ENCODE measurements around the gene C7orf33.

The C7orf33 gene

DNA sequence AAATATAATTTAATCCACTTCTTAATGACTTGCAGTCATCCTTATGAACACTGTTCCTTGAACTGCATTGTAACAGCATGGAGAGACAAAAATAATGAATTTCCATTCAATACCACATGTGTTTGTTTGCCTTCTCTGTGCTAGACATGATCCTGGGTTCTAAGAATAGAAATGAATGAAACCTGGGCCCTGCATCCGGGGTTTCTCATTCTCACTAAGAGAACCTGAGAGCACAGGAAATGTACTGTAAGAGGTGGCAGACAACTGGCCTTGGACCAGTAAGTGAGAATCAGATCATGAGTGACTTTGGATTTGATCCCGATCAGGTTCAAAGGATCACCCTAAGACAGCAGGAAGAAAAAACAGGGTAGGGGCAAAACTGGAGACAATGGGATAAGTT lies 70.9 kb downstream of the C7orf33 start:
- Histone ChIP-seq H3K79me2 (ENCODE audit: insufficient read depth, low read depth) (no peaks in the 10 kb centered on the region), H3K27me3 (ENCODE audit: insufficient read depth, low read depth) (no peaks in the 10 kb centered on the region), H4K20me1 (ENCODE audit: insufficient read depth) (no peaks in the 10 kb centered on the region), H3K27ac (peak overlapping the region; percentile 23; the same call in 1 of the 2 replicates), H2AFZ (ENCODE audit: low read depth) (peak overlapping the region; percentile 53), H3K36me3 (ENCODE audit: insufficient read depth) (no peaks in the 10 kb centered on the region), H3K4me1 (ENCODE audit: low read depth, poor library complexity, severe bottlenecking) (peaks cover 17% of the 10 kb centered on the region), H3K9ac (no peak overlapping the region), H3K4me3 (IDR thresholded peaks at IDR 0.05; ENCODE audit: insufficient read depth, low read depth, low read length) (no peak overlapping the region), H3K4me2 (peak overlapping the region; percentile 52)
- TF ChIP-seq, protein P1, sequence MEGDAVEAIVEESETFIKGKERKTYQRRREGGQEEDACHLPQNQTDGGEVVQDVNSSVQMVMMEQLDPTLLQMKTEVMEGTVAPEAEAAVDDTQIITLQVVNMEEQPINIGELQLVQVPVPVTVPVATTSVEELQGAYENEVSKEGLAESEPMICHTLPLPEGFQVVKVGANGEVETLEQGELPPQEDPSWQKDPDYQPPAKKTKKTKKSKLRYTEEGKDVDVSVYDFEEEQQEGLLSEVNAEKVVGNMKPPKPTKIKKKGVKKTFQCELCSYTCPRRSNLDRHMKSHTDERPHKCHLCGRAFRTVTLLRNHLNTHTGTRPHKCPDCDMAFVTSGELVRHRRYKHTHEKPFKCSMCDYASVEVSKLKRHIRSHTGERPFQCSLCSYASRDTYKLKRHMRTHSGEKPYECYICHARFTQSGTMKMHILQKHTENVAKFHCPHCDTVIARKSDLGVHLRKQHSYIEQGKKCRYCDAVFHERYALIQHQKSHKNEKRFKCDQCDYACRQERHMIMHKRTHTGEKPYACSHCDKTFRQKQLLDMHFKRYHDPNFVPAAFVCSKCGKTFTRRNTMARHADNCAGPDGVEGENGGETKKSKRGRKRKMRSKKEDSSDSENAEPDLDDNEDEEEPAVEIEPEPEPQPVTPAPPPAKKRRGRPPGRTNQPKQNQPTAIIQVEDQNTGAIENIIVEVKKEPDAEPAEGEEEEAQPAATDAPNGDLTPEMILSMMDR (conservative IDR thresholded peaks at IDR 0.05; ENCODE audit: low read depth, low read length) = no peak

DNA sequence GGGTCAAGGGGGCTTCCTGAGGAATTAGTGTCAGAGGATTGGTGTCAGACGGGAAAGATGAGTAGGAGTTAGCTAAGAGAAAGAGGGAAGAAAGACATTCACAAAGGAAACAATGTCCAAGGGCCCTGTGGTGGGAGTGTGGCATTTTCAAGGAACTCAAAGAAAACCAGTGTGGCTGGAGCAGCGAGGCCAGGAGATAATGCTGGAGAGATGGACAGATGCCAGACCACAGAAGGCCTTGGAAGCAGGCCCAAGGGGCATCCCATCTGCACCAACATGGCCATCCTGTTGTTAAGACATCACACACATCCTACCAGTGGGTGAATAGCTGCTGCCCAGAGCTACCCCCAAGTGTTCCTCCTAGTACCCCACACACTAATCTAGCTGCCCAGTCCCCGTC lies 72.1 kb downstream of the C7orf33 start:
- Histone ChIP-seq H2AFZ (ENCODE audit: low read depth) (no peak overlapping the region), H3K36me3 (ENCODE audit: insufficient read depth) (no peaks in the 10 kb centered on the region), H3K4me2 (no peak overlapping the region), H3K9ac (no peak overlapping the region), H4K20me1 (ENCODE audit: insufficient read depth) (no peaks in the 10 kb centered on the region), H3K4me1 (ENCODE audit: low read depth, poor library complexity, severe bottlenecking) (peaks cover 17% of the 10 kb centered on the region), H3K4me3 (IDR thresholded peaks at IDR 0.05; ENCODE audit: insufficient read depth, low read depth, low read length) (no peak overlapping the region), H3K27ac (no peak overlapping the region), H3K27me3 (ENCODE audit: insufficient read depth, low read depth) (no peaks in the 10 kb centered on the region), H3K79me2 (ENCODE audit: insufficient read depth, low read depth) (no peaks in the 10 kb centered on the region)
- TF ChIP-seq, protein P1 (conservative IDR thresholded peaks at IDR 0.05; ENCODE audit: low read depth, low read length) = no peak

DNA sequence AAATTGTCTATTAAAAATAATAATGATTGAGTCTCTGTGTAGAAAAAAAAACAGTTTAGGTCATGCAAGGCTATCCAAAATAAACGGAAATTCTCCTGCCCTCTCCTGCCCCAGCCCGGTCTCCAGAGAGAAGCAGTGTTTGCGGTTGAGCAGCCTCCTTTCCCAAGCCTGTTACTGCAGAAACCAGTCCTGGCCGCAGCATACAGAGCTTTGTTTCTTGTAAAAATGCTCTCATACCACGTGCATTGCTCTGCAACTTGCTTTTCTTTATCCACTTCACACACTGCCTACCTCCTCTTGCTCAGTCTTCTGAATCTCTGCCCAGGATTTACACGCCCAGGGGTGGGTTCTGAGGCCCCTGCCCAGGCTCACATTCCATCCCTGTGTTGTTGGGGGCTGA lies 73.8 kb downstream of the C7orf33 start:
- Histone ChIP-seq H3K4me2 (no peak overlapping the region), H3K9ac (no peak overlapping the region), H3K27ac (no peak overlapping the region)

DNA sequence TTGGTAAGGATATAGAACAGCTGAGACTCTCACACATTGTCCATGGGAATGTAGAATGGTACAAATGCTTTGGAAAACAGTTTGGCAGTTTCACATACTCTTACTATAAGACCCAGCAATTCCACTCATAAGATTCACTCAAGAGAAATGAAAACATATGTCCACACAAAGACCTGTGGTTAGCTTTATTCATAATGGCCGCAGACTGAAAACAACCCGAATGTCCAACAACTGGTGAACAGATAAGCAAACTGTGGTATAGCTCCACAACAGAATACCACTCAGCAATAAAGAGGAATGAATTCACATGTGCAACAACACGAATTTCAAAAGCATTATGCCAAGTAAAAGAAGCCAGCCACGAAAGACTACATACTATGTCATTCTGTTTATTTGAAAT lies 74.7 kb downstream of the C7orf33 start:
- no peak overlapping the region for H3K4me2 ChIP-seq
- no peak overlapping the region for H2AFZ ChIP-seq (ENCODE audit: low read depth)
- H3K27ac ChIP-seq = no peak overlapping the region
- no peak overlapping the region for H3K4me3 ChIP-seq (IDR thresholded peaks at IDR 0.05; ENCODE audit: insufficient read depth, low read depth, low read length)
- no peaks in the 10 kb centered on the region for H3K27me3 ChIP-seq (ENCODE audit: insufficient read depth, low read depth)
- peaks cover 15% of the 10 kb centered on the region for H3K4me1 ChIP-seq (ENCODE audit: low read depth, poor library complexity, severe bottlenecking)
- no peaks in the 10 kb centered on the region for H4K20me1 ChIP-seq (ENCODE audit: insufficient read depth)
- no peaks in the 10 kb centered on the region for H3K36me3 ChIP-seq (ENCODE audit: insufficient read depth)
- TF ChIP-seq, protein P1 (conservative IDR thresholded peaks at IDR 0.05; ENCODE audit: low read depth, low read length) = no peak
- H3K9ac ChIP-seq = no peak overlapping the region
- no peaks in the 10 kb centered on the region for H3K79me2 ChIP-seq (ENCODE audit: insufficient read depth, low read depth)

More for the DNA sequence above, 73.8 kb downstream of the C7orf33 start:
- no peaks in the 10 kb centered on the region for H3K27me3 ChIP-seq (ENCODE audit: insufficient read depth, low read depth)
- peaks cover 17% of the 10 kb centered on the region for H3K4me1 ChIP-seq (ENCODE audit: low read depth, poor library complexity, severe bottlenecking)
- no peak overlapping the region for H2AFZ ChIP-seq (ENCODE audit: low read depth)
- H4K20me1 ChIP-seq (ENCODE audit: insufficient read depth) = no peaks in the 10 kb centered on the region
- no peaks in the 10 kb centered on the region for H3K36me3 ChIP-seq (ENCODE audit: insufficient read depth)
- H3K79me2 ChIP-seq (ENCODE audit: insufficient read depth, low read depth) = no peaks in the 10 kb centered on the region
- no peak overlapping the region for H3K4me3 ChIP-seq (IDR thresholded peaks at IDR 0.05; ENCODE audit: insufficient read depth, low read depth, low read length)
- TF ChIP-seq, protein P1 (conservative IDR thresholded peaks at IDR 0.05; ENCODE audit: low read depth, low read length) = no peak

All from KMS-11 (cell line).